Lower leg skin (tissue), 3 donors: Measurements from ENCODE around the gene SLC26A9.

Source experiments
- POLR2A ChIP-seq, 2 donors: fragments of 450-650 bp; IDR thresholded peaks; one replicate each; pipeline ENCODE4 v1.6.1; 2016 to 2017; ENCODE audit warnings: antibody characterized with exemption in 2 of 2, mild to moderate bottlenecking in 1 of 2, moderate library complexity in 1 of 2
- TF ChIP-seq, protein P1 (sequence below), 3 donors: fragments of 450-650 bp; IDR thresholded peaks; one replicate each; pipeline ENCODE4 v1.5.1; 2016; ENCODE audit warnings: antibody characterized with exemption in 3 of 3, mild to moderate bottlenecking in 3 of 3, moderate library complexity in 2 of 3

DNA sequence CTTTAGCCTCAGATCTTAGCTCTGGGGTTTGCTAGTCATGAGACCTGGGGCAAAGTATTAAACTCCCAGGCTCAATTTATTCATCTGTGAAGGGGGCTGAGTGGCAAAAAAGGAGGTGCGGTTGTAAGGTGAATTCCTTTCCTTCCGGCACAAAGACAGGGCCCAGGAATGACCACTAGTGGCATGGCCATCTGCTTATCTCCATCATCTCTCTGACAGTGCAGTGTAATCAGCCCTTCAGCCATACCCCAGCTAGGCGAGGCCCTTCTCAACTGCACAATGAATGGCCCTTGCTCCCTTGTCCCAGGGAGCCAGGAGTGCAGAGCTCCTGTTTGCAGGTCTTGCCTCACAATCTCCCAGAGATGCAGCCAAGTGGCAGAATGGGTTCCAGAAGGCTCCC is 5.6 kb upstream of the SLC26A9 start:
- TF ChIP-seq, protein P1, sequence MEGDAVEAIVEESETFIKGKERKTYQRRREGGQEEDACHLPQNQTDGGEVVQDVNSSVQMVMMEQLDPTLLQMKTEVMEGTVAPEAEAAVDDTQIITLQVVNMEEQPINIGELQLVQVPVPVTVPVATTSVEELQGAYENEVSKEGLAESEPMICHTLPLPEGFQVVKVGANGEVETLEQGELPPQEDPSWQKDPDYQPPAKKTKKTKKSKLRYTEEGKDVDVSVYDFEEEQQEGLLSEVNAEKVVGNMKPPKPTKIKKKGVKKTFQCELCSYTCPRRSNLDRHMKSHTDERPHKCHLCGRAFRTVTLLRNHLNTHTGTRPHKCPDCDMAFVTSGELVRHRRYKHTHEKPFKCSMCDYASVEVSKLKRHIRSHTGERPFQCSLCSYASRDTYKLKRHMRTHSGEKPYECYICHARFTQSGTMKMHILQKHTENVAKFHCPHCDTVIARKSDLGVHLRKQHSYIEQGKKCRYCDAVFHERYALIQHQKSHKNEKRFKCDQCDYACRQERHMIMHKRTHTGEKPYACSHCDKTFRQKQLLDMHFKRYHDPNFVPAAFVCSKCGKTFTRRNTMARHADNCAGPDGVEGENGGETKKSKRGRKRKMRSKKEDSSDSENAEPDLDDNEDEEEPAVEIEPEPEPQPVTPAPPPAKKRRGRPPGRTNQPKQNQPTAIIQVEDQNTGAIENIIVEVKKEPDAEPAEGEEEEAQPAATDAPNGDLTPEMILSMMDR (IDR thresholded peaks at IDR 0.05), result no peak
- no peak for TF ChIP-seq POLR2A (IDR thresholded peaks at IDR 0.05)
